Measurements from ENCODE around the gene EFEMP1.

EFEMP1 gene

DNA sequence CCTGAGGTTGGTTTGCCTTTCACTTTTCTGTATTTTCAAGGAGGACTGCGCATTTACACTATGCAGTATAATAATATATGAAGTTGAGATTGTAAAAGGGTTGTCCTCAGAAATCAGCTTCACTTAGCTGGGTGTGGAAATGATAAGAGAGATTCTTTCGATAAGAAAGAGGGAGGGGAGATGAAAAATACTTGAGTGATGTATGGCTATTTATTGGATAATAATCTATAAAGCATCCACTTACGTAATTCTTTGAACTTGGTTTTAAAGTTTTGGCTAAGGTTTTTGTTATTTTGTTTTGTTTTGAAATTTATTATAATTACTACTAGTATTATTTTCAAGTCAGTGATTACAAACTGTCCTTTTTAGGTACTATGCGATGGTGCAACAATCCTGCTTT is 40.6 kb downstream of the EFEMP1 start:
- H3K4me3 ChIP-seq (ENCODE audit: low read length), result no peak overlapping the region
- DNase-seq (ENCODE audit: low read depth), result no peak
- TF ChIP-seq, protein P1, sequence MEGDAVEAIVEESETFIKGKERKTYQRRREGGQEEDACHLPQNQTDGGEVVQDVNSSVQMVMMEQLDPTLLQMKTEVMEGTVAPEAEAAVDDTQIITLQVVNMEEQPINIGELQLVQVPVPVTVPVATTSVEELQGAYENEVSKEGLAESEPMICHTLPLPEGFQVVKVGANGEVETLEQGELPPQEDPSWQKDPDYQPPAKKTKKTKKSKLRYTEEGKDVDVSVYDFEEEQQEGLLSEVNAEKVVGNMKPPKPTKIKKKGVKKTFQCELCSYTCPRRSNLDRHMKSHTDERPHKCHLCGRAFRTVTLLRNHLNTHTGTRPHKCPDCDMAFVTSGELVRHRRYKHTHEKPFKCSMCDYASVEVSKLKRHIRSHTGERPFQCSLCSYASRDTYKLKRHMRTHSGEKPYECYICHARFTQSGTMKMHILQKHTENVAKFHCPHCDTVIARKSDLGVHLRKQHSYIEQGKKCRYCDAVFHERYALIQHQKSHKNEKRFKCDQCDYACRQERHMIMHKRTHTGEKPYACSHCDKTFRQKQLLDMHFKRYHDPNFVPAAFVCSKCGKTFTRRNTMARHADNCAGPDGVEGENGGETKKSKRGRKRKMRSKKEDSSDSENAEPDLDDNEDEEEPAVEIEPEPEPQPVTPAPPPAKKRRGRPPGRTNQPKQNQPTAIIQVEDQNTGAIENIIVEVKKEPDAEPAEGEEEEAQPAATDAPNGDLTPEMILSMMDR (conservative IDR thresholded peaks at IDR 0.05; ENCODE audit: low read length), result no peak

- H3K4me3 ChIP-seq (ENCODE audit: low read length), result no peak overlapping the region
- TF ChIP-seq, protein P1 (conservative IDR thresholded peaks at IDR 0.05; ENCODE audit: low read length), result no peak
- peak; percentile 79 for DNase-seq (ENCODE audit: low read depth)
Measured at GRCh38 chr2:55880416-55881143, 43.0 kb downstream of the EFEMP1 start.

GRCh38 chr2:55879976-55880375 is 43.6 kb downstream of the EFEMP1 start:
- DNase-seq (ENCODE audit: low read depth), result peak; percentile 86
- TF ChIP-seq, protein P1 (conservative IDR thresholded peaks at IDR 0.05; ENCODE audit: low read length), result no peak
- H3K4me3 ChIP-seq (ENCODE audit: low read length), result no peak overlapping the region

- H3K4me3 ChIP-seq (ENCODE audit: low read length), result no peak overlapping the region
- peak; percentile 84 for DNase-seq (ENCODE audit: low read depth)
- TF ChIP-seq, protein P1 (conservative IDR thresholded peaks at IDR 0.05; ENCODE audit: low read length), result no peak
Measured at GRCh38 chr2:55877087-55877436, 46.5 kb downstream of the EFEMP1 start.

DNA sequence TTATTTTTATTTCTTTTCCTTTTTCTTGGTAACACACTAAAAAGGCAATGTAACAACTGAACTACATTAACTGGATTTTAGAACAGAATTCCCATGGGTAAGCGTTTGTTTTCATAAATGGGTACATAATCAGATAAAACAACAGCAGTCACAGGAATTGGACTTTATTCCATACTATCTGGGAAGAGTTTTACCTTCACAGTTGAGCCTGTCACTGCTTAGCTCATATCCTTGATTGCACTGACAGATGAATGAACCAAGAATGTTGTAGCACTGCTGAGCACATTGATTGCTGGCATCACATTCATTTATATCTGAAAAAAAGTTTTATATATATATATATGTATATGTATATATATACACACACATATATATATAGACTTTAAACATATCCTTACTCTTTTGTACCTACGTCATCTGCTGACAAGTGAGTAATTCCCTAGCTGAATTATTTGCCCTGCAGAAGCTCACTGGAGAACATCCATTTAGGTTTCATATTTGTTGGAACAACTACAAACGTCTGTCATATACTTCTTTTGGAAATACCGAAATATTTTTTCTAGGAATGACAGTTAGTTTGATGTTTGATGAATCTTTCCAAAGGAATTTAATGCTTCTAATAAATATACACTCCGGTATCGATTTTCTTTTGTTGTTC is 47.0 kb downstream of the EFEMP1 start:
- TF ChIP-seq, protein P1 (conservative IDR thresholded peaks at IDR 0.05; ENCODE audit: low read length), result no peak
- peak; percentile 49 for DNase-seq (ENCODE audit: low read depth)
- no peak overlapping the region for H3K4me3 ChIP-seq (ENCODE audit: low read length)

- DNase-seq (ENCODE audit: low read depth), result peak; percentile 31
- no peak overlapping the region for H3K4me3 ChIP-seq (ENCODE audit: low read length)
- TF ChIP-seq, protein P1 (conservative IDR thresholded peaks at IDR 0.05; ENCODE audit: low read length), result no peak
Measured at GRCh38 chr2:55875434-55876135, 48.0 kb downstream of the EFEMP1 start.
